Endothelial cell (in vitro differentiated cells): ENCODE measurements around the gene LSM3. TPM values are rescaled to one million over a fixed set of nuclear protein-coding genes. Genes with fewer than 3 reads are reported as not detected.

Experiments used
- DNase-seq: peaks from one replicate; pipeline ENCODE4 v3.0.0; 2021; ENCODE audit warnings: low spot score
- H3K27ac Mint-ChIP-seq: one replicate; pipeline ENCODE4 v1.8.0; 2021; ENCODE audit warnings: mixed read lengths, inconsistent platforms; ENCODE audit not compliant: unreplicated experiment
- H3K27me3 Mint-ChIP-seq: one replicate; pipeline ENCODE4 v1.8.0; 2021; ENCODE audit warnings: mild to moderate bottlenecking, moderate library complexity, mixed read lengths, inconsistent platforms; ENCODE audit not compliant: unreplicated experiment
- H3K36me3 Mint-ChIP-seq: one replicate; pipeline ENCODE4 v1.8.0; 2021; ENCODE audit warnings: mild to moderate bottlenecking, low read depth, mixed read lengths, inconsistent platforms; ENCODE audit not compliant: unreplicated experiment
- H3K4me1 Mint-ChIP-seq: one replicate; pipeline ENCODE4 v1.8.0; 2021; ENCODE audit warnings: mild to moderate bottlenecking, mixed read lengths, inconsistent platforms; ENCODE audit not compliant: unreplicated experiment
- H3K4me3 Mint-ChIP-seq: one replicate; pipeline ENCODE4 v1.8.0; 2021; ENCODE audit warnings: mild to moderate bottlenecking, mixed read lengths, inconsistent platforms; ENCODE audit not compliant: unreplicated experiment
- H3K9me3 Mint-ChIP-seq: one replicate; pipeline ENCODE4 v1.8.0; 2021; ENCODE audit warnings: mixed read lengths, inconsistent platforms; ENCODE audit not compliant: unreplicated experiment
- total RNA-seq: library from RNA; stranded (reverse); fragmentation: NEBNext Ultra II Directional; extraction: Animal tissue kit (Norgen Biotek cat#: 25700); gene quantifications from one replicate; pipeline ENCODE4 v1.2.1, GENCODE V29; 2021; ENCODE audit not compliant: unreplicated experiment
- TF ChIP-seq, protein P1 (sequence below): fragments of 200-600 bp; sonication (generic); IDR thresholded peaks from one replicate; pipeline ENCODE4 v1.5.0; 2021; ENCODE audit warnings: antibody characterized with exemption; ENCODE audit not compliant: unreplicated experiment

LSM3 gene
- total RNA-seq, 1 donor from 2014 or later, result 14.7 TPM

DNA sequence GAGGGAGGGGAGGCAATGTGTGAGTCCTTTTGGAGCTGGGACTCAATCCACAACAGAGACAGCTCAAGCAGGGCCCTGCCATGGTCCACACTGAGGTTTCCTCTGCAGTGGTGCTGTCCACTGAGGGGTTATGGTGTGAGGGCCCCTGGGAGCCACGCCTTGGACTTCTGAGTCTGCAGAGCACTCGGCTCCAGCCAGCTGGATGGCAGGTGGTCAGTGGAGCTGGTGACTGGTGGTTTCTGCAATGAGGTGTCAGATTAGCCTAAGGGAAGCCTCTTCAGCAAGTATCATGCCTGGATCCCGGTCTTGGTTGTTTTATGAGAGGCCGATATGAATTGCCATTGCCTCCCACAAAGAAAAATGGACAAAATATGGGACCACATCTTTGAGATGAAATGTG, 21.7 kb downstream of the LSM3 start:
- no peak for DNase-seq
- Mint-ChIP-seq H3K4me3 (no peak overlapping the region), H3K27me3 (peaks cover 4% of the 10 kb centered on the region), H3K36me3 (peaks cover 8% of the 10 kb centered on the region), H3K4me1 (peaks cover 7% of the 10 kb centered on the region), H3K9me3 (no peaks in the 10 kb centered on the region), H3K27ac (no peak overlapping the region)
- TF ChIP-seq, protein P1, sequence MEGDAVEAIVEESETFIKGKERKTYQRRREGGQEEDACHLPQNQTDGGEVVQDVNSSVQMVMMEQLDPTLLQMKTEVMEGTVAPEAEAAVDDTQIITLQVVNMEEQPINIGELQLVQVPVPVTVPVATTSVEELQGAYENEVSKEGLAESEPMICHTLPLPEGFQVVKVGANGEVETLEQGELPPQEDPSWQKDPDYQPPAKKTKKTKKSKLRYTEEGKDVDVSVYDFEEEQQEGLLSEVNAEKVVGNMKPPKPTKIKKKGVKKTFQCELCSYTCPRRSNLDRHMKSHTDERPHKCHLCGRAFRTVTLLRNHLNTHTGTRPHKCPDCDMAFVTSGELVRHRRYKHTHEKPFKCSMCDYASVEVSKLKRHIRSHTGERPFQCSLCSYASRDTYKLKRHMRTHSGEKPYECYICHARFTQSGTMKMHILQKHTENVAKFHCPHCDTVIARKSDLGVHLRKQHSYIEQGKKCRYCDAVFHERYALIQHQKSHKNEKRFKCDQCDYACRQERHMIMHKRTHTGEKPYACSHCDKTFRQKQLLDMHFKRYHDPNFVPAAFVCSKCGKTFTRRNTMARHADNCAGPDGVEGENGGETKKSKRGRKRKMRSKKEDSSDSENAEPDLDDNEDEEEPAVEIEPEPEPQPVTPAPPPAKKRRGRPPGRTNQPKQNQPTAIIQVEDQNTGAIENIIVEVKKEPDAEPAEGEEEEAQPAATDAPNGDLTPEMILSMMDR, result no peak

DNA sequence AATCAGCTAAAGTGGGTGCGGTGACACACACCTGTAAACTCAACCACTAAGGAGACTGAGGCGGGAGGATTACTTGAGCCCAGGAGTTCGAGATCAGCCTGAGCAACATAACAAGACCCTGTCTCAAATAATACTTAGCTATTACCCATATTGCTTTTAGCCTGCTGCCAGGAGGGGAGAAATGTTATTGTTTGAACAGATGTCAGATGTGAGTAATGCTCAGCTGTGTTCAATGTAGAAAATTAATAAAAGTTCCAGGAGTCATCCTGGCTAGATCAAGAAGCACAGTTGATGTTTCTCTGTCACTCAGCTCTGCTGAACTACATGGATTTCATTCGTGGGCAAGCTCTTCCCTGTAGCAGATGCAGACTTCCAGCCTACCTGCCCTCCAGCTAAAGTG, 22.2 kb downstream of the LSM3 start:
- H3K27me3 Mint-ChIP-seq, result peaks cover 4% of the 10 kb centered on the region

DNA sequence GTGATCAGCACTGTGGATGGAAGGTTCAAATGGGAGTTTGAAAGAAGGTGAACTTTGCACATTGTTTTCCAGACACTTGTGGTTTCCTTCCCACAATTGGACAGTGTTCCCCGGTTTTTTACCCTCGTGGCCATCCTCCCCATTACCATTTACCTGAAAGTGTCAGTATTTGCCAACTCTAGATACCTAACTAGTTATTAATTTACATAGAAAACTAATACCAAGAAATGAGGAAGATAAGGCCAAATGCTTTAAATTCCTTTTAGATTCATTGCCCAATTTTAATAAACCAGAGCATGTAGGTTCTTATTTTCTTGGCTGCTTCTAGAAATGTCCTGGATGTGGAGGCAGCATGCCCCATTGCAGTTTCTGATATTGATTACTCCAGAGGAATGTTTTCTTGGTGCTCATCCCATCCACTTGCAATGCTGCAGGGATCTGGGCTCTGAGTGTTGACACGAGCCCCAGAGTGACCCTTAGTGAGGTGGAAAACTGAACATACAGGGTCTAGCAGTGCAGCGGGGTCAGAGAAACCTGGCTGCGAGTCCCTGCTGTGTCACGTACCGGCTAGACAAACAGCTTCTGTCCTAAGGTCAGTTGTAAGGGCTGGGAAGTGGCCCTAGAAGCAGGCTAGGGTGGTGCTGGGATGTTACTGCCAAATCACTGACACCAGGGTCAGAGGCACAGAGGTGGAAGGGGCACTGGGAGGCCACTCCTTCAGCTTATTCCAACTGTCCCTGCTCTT, 23.5 kb downstream of the LSM3 start:
- Mint-ChIP-seq H3K4me1 (peaks cover 7% of the 10 kb centered on the region), H3K36me3 (peaks cover 8% of the 10 kb centered on the region), H3K4me3 (no peak overlapping the region), H3K27ac (no peak overlapping the region), H3K9me3 (no peaks in the 10 kb centered on the region), H3K27me3 (peaks cover 4% of the 10 kb centered on the region)
- TF ChIP-seq, protein P1, result no peak
- DNase-seq, result no peak

More for the DNA sequence above, 22.2 kb downstream of the LSM3 start:
- TF ChIP-seq, protein P1, result no peak
- Mint-ChIP-seq H3K36me3 (peaks cover 8% of the 10 kb centered on the region), H3K4me3 (no peak overlapping the region), H3K27ac (no peak overlapping the region), H3K4me1 (peaks cover 7% of the 10 kb centered on the region), H3K9me3 (no peaks in the 10 kb centered on the region)
- DNase-seq, result no peak

DNA sequence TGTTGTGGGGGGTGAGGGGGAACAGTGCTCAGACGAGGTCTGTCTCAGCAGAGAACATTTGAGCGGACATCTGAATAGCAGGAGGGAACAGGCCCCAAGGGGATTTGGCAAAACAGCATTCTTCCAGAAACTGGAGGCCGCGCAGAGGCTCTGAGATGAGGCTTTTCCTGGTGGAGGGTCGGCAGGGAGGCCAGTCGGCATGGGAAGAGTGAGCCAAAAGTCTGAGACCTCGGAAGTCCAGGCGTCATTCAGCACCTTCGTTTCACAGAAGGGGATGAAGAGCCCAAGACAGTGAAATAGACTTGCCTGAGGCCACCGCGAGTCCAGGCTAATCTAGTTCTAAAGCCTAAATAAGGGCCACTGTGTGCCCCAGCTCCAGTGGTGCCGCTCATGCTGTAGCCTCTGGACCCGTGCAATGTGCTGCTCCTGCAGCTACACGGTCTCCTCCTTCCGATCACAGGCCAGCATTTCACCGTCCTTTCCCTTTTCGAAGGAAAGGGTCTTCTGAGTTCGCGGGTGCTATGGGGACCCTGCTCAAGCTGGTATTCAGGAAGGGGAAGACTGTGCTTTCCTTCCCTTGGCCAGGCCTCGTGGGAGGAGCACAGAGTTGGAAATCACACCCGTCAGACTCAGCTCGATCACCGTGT, 24.4 kb downstream of the LSM3 start:
- Mint-ChIP-seq H3K4me1 (peaks cover 7% of the 10 kb centered on the region), H3K4me3 (no peak overlapping the region), H3K27me3 (peaks cover 3% of the 10 kb centered on the region), H3K9me3 (no peaks in the 10 kb centered on the region), H3K36me3 (peaks cover 1% of the 10 kb centered on the region), H3K27ac (no peak overlapping the region)
- TF ChIP-seq, protein P1, result no peak
- DNase-seq, result no peak

DNA sequence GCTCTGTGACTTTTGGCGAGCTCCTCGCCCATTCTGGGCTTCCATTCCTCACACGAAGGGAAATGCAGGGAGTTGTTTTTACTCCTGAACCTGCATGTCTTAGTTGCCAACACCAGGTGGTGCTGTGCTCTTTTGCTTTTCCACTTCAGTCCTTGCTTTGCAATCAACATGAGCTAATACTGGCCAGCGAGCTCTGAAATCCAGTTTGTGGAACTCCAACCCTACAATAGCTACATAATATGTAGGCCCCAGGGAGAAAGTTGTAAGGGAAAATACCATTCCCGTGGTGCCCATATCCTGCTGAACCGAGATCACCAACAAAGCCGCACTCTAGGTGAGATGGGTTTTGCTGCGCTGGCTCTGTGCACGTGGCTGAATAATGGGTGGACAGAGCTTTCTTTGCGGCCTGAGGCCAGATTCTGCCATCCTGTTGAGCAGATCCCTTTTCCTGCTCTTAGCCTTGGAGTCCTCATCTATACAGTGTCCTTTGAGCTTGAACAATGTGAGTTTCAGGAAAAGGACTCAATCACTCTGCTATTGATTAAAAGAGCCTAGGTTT, 25.0 kb downstream of the LSM3 start:
- peaks cover 9% of the 10 kb centered on the region for H3K4me1 Mint-ChIP-seq
- peaks cover 3% of the 10 kb centered on the region for H3K27me3 Mint-ChIP-seq
- H3K4me3 Mint-ChIP-seq, result no peak overlapping the region
- no peaks in the 10 kb centered on the region for H3K9me3 Mint-ChIP-seq
- H3K36me3 Mint-ChIP-seq, result no peaks in the 10 kb centered on the region
- DNase-seq, result peak; percentile 65
- H3K27ac Mint-ChIP-seq, result peak overlapping the region; percentile 58
- TF ChIP-seq, protein P1, result peak; percentile 96
